Loucy (cell line): Measurements from ENCODE around the gene ABCA3.
A peak's percentile ranks its signal among the peaks of the same experiment; 100 is the strongest.

Experiments used
- H2AFZ ChIP-seq: fragments of 200-600 bp; sonication (generic); 2 replicates; pipeline ENCODE4 v1.6.0; 2016; ENCODE audit warnings: antibody characterized with exemption, mild to moderate bottlenecking, low read length, moderate library complexity
- H3F3A ChIP-seq: fragments of 200-600 bp; 2 replicates; pipeline ENCODE4 v1.6.0; 2016; ENCODE audit warnings: antibody characterized with exemption, low read depth, mild to moderate bottlenecking
- H3K27me3 ChIP-seq: fragments of 200-600 bp; sonication (generic); 2 replicates; pipeline ENCODE4 v1.6.1; 2014; ENCODE audit warnings: low read length, mild to moderate bottlenecking; ENCODE audit not compliant: insufficient read depth, poor library complexity, severe bottlenecking
- H3K36me3 ChIP-seq: fragments of 200-600 bp; sonication (generic); 2 replicates; pipeline ENCODE4 v1.6.1; 2016; ENCODE audit warnings: low read length; ENCODE audit not compliant: insufficient read depth
- H3K4me1 ChIP-seq: fragments of 200-600 bp; sonication (generic); 2 replicates; pipeline ENCODE4 v1.5.1; 2014; ENCODE audit warnings: low read length, mild to moderate bottlenecking; ENCODE audit not compliant: insufficient read depth, poor library complexity, severe bottlenecking
- H3K4me2 ChIP-seq: fragments of 200-600 bp; sonication (generic); 2 replicates; pipeline ENCODE4 v1.6.0; 2014; ENCODE audit warnings: antibody characterized with exemption, low read length, low read depth, mild to moderate bottlenecking; ENCODE audit not compliant: poor library complexity, severe bottlenecking
- H3K4me3 ChIP-seq: fragments of 200-600 bp; sonication (generic); 2 replicates; pipeline ENCODE4 v1.5.1; 2014; ENCODE audit warnings: low read length, mild to moderate bottlenecking, mixed read lengths; ENCODE audit not compliant: poor library complexity, severe bottlenecking
- H3K79me2 ChIP-seq: fragments of 200-600 bp; sonication (generic); 2 replicates; pipeline ENCODE4 v1.6.1; 2014; ENCODE audit warnings: low read length; ENCODE audit not compliant: insufficient read depth
- H3K9ac ChIP-seq: fragments of 200-600 bp; sonication (generic); 2 replicates; pipeline ENCODE4 v1.6.0; 2014; ENCODE audit warnings: mild to moderate bottlenecking, low read depth, low read length, moderate library complexity; ENCODE audit not compliant: poor library complexity, severe bottlenecking
- H3K9me2 ChIP-seq: fragments of 200-600 bp; sonication (generic); replicated peaks from 2 replicates; pipeline ENCODE4 v1.6.1; 2016; ENCODE audit warnings: low read depth, low read length, mixed read lengths
- H3K9me3 ChIP-seq: fragments of 200-600 bp; sonication (generic); 2 replicates; pipeline ENCODE4 v1.6.1; 2014; ENCODE audit warnings: mild to moderate bottlenecking, antibody characterized with exemption, low read length, low read depth; ENCODE audit not compliant: insufficient read depth
- H4K20me1 ChIP-seq: fragments of 200-600 bp; sonication (generic); 2 replicates; pipeline ENCODE4 v1.6.0; 2014; ENCODE audit warnings: antibody characterized with exemption, low read length, mild to moderate bottlenecking; ENCODE audit not compliant: insufficient read depth, poor library complexity, severe bottlenecking
- EZH2phosphoT487 ChIP-seq: fragments of 200-600 bp; IDR thresholded peaks from 2 replicates; pipeline ENCODE4 v1.6.1; 2018; ENCODE audit warnings: antibody characterized with exemption, mild to moderate bottlenecking, moderate library complexity, borderline replicate concordance
- TF ChIP-seq, protein P1 (sequence below): fragments of 200-600 bp; sonication (generic); conservative IDR thresholded peaks from 2 replicates; pipeline ENCODE4 v1.5.1; 2014; ENCODE audit warnings: mild to moderate bottlenecking, antibody characterized with exemption, low read length

The ABCA3 gene

DNA sequence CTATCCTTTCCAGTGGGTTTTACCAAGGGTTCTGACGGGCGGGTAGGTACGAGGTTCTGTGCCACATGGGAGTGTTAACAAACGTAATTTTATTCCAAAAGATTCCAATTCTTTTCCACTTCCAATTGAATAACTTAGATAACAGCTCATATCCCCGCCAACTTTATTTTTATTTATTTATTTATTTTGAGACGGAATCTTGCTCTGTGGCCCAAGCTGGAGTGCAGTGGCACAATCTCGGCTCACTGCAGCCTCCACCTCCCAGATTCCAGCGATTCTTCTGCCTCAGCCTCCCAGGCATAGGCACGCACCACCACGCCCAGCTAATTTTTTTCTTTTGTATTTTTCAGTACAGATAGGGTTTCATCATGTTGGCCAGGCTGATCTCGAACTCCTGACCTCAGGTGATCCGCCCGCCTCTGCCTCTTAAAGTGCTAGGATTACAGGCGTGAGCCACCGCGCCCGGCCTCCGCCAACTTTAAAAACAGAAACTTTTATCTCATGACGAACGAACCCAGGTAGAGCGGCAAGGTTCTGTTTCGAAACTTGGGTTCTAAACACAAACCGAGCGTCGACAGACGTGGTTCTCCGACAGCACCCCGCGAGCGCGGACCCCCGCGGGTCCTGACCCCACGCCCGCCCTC, 89.8 kb downstream of the ABCA3 start:
- Histone ChIP-seq H3K36me3 (peaks cover 10% of the 10 kb centered on the region; the same call in 1 of the 2 replicates), H3K79me2 (peaks cover 10% of the 10 kb centered on the region; the same call in 1 of the 2 replicates), H2AFZ (peak overlapping the region; percentile 49; the same call in 1 of the 2 replicates)

DNA sequence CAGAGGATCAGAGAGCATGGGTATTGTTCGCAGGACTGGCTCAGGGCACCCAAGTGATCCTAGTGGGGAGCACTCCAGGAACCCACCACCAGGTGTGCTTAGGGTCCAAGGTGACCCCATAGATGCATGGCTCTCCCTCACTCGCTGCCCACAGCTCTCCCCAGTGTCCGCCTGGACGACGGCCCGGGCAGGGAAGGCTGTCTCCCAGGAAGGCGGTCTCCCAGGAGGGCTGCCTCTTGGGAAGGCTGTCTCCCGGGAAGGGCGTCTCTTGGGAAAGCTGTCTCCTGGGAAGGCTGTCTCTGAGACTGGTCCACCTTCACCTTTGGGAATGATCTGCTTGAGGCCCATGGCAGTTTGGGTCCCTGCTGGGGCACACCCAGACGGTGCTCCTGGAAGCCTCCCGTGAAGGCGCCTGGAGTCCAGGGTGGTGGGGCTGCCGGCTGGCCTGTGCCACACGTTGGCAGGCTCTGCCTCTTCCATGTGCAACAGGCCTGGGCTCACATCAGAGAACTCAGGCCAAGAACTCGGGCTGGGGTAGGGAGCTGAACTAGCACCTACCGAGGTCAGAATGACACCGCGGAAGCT, 94.1 kb downstream of the ABCA3 start:
- no peaks in the 10 kb centered on the region for H3K9me3 ChIP-seq
- H4K20me1 ChIP-seq, result no peaks in the 10 kb centered on the region
- H3K4me3 ChIP-seq, result no peak overlapping the region
- no peaks in the 10 kb centered on the region for H3K4me1 ChIP-seq
- H3K9me2 ChIP-seq, result no peaks in the 10 kb centered on the region
- H3K27me3 ChIP-seq, result no peaks in the 10 kb centered on the region
- H3K79me2 ChIP-seq, result peaks cover 10% of the 10 kb centered on the region; the same call in 1 of the 2 replicates
- no peak overlapping the region for H2AFZ ChIP-seq
- H3K36me3 ChIP-seq, result no peaks in the 10 kb centered on the region
- H3K4me2 ChIP-seq, result no peak overlapping the region
- TF ChIP-seq EZH2phosphoT487, result no peak
- TF ChIP-seq, protein P1, sequence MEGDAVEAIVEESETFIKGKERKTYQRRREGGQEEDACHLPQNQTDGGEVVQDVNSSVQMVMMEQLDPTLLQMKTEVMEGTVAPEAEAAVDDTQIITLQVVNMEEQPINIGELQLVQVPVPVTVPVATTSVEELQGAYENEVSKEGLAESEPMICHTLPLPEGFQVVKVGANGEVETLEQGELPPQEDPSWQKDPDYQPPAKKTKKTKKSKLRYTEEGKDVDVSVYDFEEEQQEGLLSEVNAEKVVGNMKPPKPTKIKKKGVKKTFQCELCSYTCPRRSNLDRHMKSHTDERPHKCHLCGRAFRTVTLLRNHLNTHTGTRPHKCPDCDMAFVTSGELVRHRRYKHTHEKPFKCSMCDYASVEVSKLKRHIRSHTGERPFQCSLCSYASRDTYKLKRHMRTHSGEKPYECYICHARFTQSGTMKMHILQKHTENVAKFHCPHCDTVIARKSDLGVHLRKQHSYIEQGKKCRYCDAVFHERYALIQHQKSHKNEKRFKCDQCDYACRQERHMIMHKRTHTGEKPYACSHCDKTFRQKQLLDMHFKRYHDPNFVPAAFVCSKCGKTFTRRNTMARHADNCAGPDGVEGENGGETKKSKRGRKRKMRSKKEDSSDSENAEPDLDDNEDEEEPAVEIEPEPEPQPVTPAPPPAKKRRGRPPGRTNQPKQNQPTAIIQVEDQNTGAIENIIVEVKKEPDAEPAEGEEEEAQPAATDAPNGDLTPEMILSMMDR, result no peak
- no peaks in the 10 kb centered on the region for H3F3A ChIP-seq
- no peak overlapping the region for H3K9ac ChIP-seq

More for the DNA sequence above, 89.8 kb downstream of the ABCA3 start:
- Histone ChIP-seq H3K4me2 (peak overlapping the region; percentile 65), H3K27me3 (no peaks in the 10 kb centered on the region), H3F3A (peaks cover 6% of the 10 kb centered on the region; the same call in 1 of the 2 replicates), H3K9me2 (no peaks in the 10 kb centered on the region), H4K20me1 (peaks cover 4% of the 10 kb centered on the region), H3K4me3 (peak overlapping the region; percentile 73), H3K9me3 (no peaks in the 10 kb centered on the region), H3K9ac (peak overlapping the region; percentile 72), H3K4me1 (no peaks in the 10 kb centered on the region)
- TF ChIP-seq EZH2phosphoT487, result no peak
- TF ChIP-seq, protein P1, result no peak

DNA sequence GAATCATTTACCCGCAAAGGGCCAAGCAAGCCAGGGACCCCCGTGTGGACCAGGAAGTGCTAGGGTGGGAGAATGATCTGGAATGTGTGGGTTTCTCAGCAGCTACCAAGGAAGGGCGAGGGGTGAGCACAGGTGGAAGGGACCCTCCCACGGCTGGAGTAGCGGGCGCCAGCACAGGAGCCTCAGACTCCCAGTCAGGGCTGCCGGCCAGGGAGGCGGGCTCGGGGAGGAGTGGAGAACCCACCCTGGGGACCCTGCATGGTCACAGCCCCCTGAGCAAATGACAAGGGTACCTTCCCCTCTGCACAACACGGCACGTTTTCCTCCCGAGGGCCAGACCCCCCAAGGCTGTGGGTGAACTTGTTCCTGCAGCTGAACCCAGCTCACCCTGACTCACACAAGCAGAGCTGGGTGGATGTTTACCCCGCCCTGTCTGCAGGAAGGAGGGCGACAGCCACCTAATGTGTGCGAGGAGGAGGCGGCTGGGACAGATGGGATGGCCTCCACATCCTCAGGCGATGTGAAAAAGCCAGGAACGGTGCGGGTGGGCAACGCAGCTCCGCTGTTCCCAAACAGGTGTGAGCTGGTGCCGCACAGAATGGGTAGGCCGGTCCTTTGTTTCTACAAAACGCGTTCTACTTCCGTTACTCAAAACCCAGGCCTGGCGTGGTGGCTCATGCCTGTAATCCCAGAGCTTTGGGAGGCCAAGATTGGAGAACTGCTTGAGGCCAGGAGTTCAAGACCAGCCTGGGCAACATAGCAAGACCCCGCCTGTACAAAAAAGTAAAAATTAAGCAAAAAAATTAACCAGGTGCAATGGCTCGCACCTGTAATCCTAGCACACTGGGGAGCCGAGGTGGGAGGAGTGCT, 95.4 kb downstream of the ABCA3 start:
- Histone ChIP-seq H3K4me1 (no peaks in the 10 kb centered on the region), H3K9me3 (no peaks in the 10 kb centered on the region), H3K9ac (no peak overlapping the region), H3K9me2 (no peaks in the 10 kb centered on the region), H3K4me3 (no peak overlapping the region), H3K36me3 (no peaks in the 10 kb centered on the region), H4K20me1 (no peaks in the 10 kb centered on the region), H2AFZ (no peak overlapping the region), H3F3A (no peaks in the 10 kb centered on the region), H3K4me2 (no peak overlapping the region), H3K27me3 (no peaks in the 10 kb centered on the region), H3K79me2 (peaks cover 6% of the 10 kb centered on the region; the same call in 1 of the 2 replicates)
- TF ChIP-seq, protein P1, result no peak
- no peak for TF ChIP-seq EZH2phosphoT487
